IPS-20b (cell line): Measurements from ENCODE around the gene TROAP.

Source experiments
- H3K27ac ChIP-seq: one replicate; pipeline ENCODE4 v1.5.1; 2013; ENCODE audit warnings: low read length
- H3K27me3 ChIP-seq: 2 replicates; pipeline ENCODE4 v1.6.1; 2013; ENCODE audit warnings: mild to moderate bottlenecking, low read length, inconsistent platforms; ENCODE audit not compliant: insufficient read depth
- H3K36me3 ChIP-seq: 2 replicates; pipeline ENCODE4 v1.6.1; 2013; ENCODE audit warnings: low read depth, mild to moderate bottlenecking, inconsistent platforms, low read length, moderate library complexity; ENCODE audit not compliant: insufficient read depth
- H3K4me1 ChIP-seq: 2 replicates; pipeline ENCODE4 v1.6.1; 2013; ENCODE audit warnings: mild to moderate bottlenecking, control low read depth, inconsistent platforms, low read length, moderate library complexity; ENCODE audit not compliant: insufficient read depth
- H3K4me3 ChIP-seq: 2 replicates; pipeline ENCODE4 v1.5.1; 2013; ENCODE audit warnings: mild to moderate bottlenecking, low read length, inconsistent platforms
- H3K9ac ChIP-seq: 2 replicates; pipeline ENCODE4 v1.6.1; 2013; ENCODE audit warnings: low read depth, mild to moderate bottlenecking, inconsistent platforms, low read length, moderate library complexity
- H3K9me3 ChIP-seq: 2 replicates; pipeline ENCODE4 v1.6.1; 2013; ENCODE audit warnings: mild to moderate bottlenecking, low read depth, low read length, inconsistent platforms; ENCODE audit not compliant: insufficient read depth

Gene TROAP

GRCh38 chr12:49284672-49285071, 38.4 kb upstream of the TROAP start:
- no peaks in the 10 kb centered on the region for H3K36me3 ChIP-seq
- no peak overlapping the region for H3K4me3 ChIP-seq
- no peak overlapping the region for H3K9ac ChIP-seq
- no peak overlapping the region for H3K27ac ChIP-seq
- H3K9me3 ChIP-seq: no peaks in the 10 kb centered on the region
- peaks cover 3% of the 10 kb centered on the region; the same call in 1 of the 2 replicates for H3K4me1 ChIP-seq
- peaks cover 23% of the 10 kb centered on the region for H3K27me3 ChIP-seq

- Histone ChIP-seq H3K4me3 (no peak overlapping the region), H3K9ac (no peak overlapping the region), H3K36me3 (no peaks in the 10 kb centered on the region)
Observed at GRCh38 chr12:49287876-49288275, 35.2 kb upstream of the TROAP start.

GRCh38 chr12:49288412-49288853, 34.6 kb upstream of the TROAP start:
- Histone ChIP-seq H3K9me3 (no peaks in the 10 kb centered on the region), H3K9ac (no peak overlapping the region), H3K36me3 (no peaks in the 10 kb centered on the region), H3K4me1 (no peaks in the 10 kb centered on the region), H3K4me3 (no peak overlapping the region), H3K27me3 (peaks cover 46% of the 10 kb centered on the region), H3K27ac (no peak overlapping the region)

More at GRCh38 chr12:49287876-49288275, 35.2 kb upstream of the TROAP start:
- Histone ChIP-seq H3K9me3 (no peaks in the 10 kb centered on the region), H3K27ac (no peak overlapping the region), H3K27me3 (peaks cover 41% of the 10 kb centered on the region), H3K4me1 (no peaks in the 10 kb centered on the region)

- Histone ChIP-seq H3K4me1 (no peaks in the 10 kb centered on the region), H3K27me3 (peaks cover 53% of the 10 kb centered on the region), H3K9ac (no peak overlapping the region), H3K4me3 (no peak overlapping the region), H3K9me3 (no peaks in the 10 kb centered on the region), H3K27ac (no peak overlapping the region), H3K36me3 (no peaks in the 10 kb centered on the region)
Observed at GRCh38 chr12:49288922-49289555, 34.0 kb upstream of the TROAP start.

GRCh38 chr12:49292729-49293055, 30.4 kb upstream of the TROAP start:
- no peak overlapping the region for H3K27ac ChIP-seq
- 0 out of 2 replicates have a peak, but pooled peaks cover 3% of the 10 kb centered on the region for H3K9me3 ChIP-seq
- no peaks in the 10 kb centered on the region for H3K4me1 ChIP-seq
- H3K27me3 ChIP-seq: peaks cover 80% of the 10 kb centered on the region
- H3K36me3 ChIP-seq: no peaks in the 10 kb centered on the region
- no peak overlapping the region for H3K4me3 ChIP-seq
- no peak overlapping the region for H3K9ac ChIP-seq

- Histone ChIP-seq H3K27ac (no peak overlapping the region), H3K36me3 (no peaks in the 10 kb centered on the region), H3K9ac (no peak overlapping the region), H3K9me3 (0 out of 2 replicates have a peak, but pooled peaks cover 3% of the 10 kb centered on the region), H3K4me1 (no peaks in the 10 kb centered on the region), H3K27me3 (peaks cover 81% of the 10 kb centered on the region), H3K4me3 (peak overlapping the region; percentile 32; the same call in 1 of the 2 replicates)
Observed at GRCh38 chr12:49293056-49293956, 29.7 kb upstream of the TROAP start.

GRCh38 chr12:49294086-49294803, 28.8 kb upstream of the TROAP start:
- Histone ChIP-seq H3K9ac (no peak overlapping the region), H3K27me3 (peaks cover 80% of the 10 kb centered on the region), H3K9me3 (0 out of 2 replicates have a peak, but pooled peaks cover 3% of the 10 kb centered on the region), H3K4me1 (no peaks in the 10 kb centered on the region), H3K27ac (no peak overlapping the region), H3K4me3 (0 out of 2 replicates have a peak overlapping the region, but pooled peaks have one; percentile 47), H3K36me3 (no peaks in the 10 kb centered on the region)

GRCh38 chr12:49294804-49295081, 28.3 kb upstream of the TROAP start:
- 0 out of 2 replicates have a peak, but pooled peaks cover 3% of the 10 kb centered on the region for H3K9me3 ChIP-seq
- peaks cover 80% of the 10 kb centered on the region for H3K27me3 ChIP-seq
- H3K4me3 ChIP-seq: peak overlapping the region; percentile 47; the same call in 1 of the 2 replicates

GRCh38 chr12:49295082-49295936, 27.7 kb upstream of the TROAP start, which contains the start of gene PRPH:
Gene PRPH, plus strand, starts transcription at chr12:49295147. Its CDS starts 54 bp downstream, at chr12:49295201.
- Histone ChIP-seq H3K9ac (no peak within 1 kb of the TSS), H3K27ac (no peak within 1 kb of the TSS), H3K36me3 (no peaks in the 10 kb centered on the region), H3K9me3 (0 out of 2 replicates have a peak, but pooled peaks cover 3% of the 10 kb centered on the region), H3K4me3 (peak within 1 kb of the TSS; percentile 47; the same call in 1 of the 2 replicates), H3K27me3 (peaks cover 80% of the 10 kb centered on the region), H3K4me1 (no peaks in the 10 kb centered on the region)

More at GRCh38 chr12:49294804-49295081, 28.3 kb upstream of the TROAP start:
- Histone ChIP-seq H3K9ac (no peak overlapping the region), H3K36me3 (no peaks in the 10 kb centered on the region), H3K4me1 (no peaks in the 10 kb centered on the region), H3K27ac (no peak overlapping the region)

- Histone ChIP-seq H3K36me3 (no peaks in the 10 kb centered on the region), H3K27ac (no peak overlapping the region), H3K27me3 (peaks cover 83% of the 10 kb centered on the region), H3K9ac (no peak overlapping the region), H3K4me1 (no peaks in the 10 kb centered on the region), H3K4me3 (peak overlapping the region; percentile 60; the same call in 1 of the 2 replicates), H3K9me3 (0 out of 2 replicates have a peak, but pooled peaks cover 3% of the 10 kb centered on the region)
Observed at GRCh38 chr12:49296034-49296835, 26.8 kb upstream of the TROAP start.
